Upper lobe of left lung (tissue), 6 donors: Measurements from ENCODE around the gene ARHGEF6. TPM values are rescaled to one million over a fixed set of nuclear protein-coding genes. Genes with fewer than 3 reads are reported as not detected.

ENCODE experiments used
- ATAC-seq, 2 donors: fragments of 200-7000 bp; cut with Tn5 transposase; one replicate each; pipeline ENCODE4 v1.9.1; 2022; ENCODE audit warnings: mild to moderate bottlenecking in 2 of 2, moderate library complexity in 2 of 2; ENCODE audit not compliant: low FRiP score in 2 of 2
- DNase-seq, 2 donors: peaks; one replicate each; pipeline ENCODE4 v3.0.0-alpha.2; 2019 to 2020
- H3K27ac ChIP-seq, 4 donors: fragments of 200-600 bp; sonication (generic); one replicate each; pipeline ENCODE4 v1.5.1; 2016 to 2019
- H3K27me3 ChIP-seq, 4 donors: fragments of 200-600 bp; sonication (generic); one replicate each; pipeline ENCODE4 v1.5.1; 2017 to 2019
- H3K36me3 ChIP-seq, 4 donors: fragments of 200-600 bp; sonication (generic); one replicate each; pipeline ENCODE4 v1.5.1; 2016 to 2019
- H3K4me1 ChIP-seq, 4 donors: fragments of 200-600 bp; sonication (generic); one replicate each; pipeline ENCODE4 v1.5.1; 2018 to 2019
- H3K4me3 ChIP-seq, 4 donors: fragments of 200-600 bp; sonication (generic); one replicate each; pipeline ENCODE4 v1.5.1; 2017 to 2019; ENCODE audit warnings: mild to moderate bottlenecking in 2 of 4, moderate library complexity in 1 of 4
- H3K9me3 ChIP-seq, 4 donors: fragments of 200-600 bp; sonication (generic); one replicate each; pipeline ENCODE4 v1.5.1; 2018 to 2019
- EP300 ChIP-seq, 4 donors: sonication (generic); formaldehyde crosslinking; IDR thresholded peaks; one replicate each; pipeline ENCODE4 v1.5.1; 2017; ENCODE audit warnings: antibody characterized with exemption in 4 of 4, control low read depth in 2 of 4
- POLR2A ChIP-seq, 4 donors: fragments of 450-650 bp; IDR thresholded peaks; one replicate each; pipeline ENCODE4 v1.5.1; 2016 to 2017; ENCODE audit warnings: antibody characterized with exemption in 4 of 4, mild to moderate bottlenecking in 2 of 4
- POLR2AphosphoS5 ChIP-seq, 2 donors: sonication (generic); formaldehyde crosslinking; IDR thresholded peaks; one replicate each; pipeline ENCODE4 v1.5.1; 2017; ENCODE audit warnings: antibody characterized with exemption in 2 of 2
- WGBS, 2 donors: methylation state at CpG; one replicate each; pipeline ENCODE4 v1.1.5; 2017 to 2018; 5-methylcytosine and 5-hydroxymethylcytosine counted together
- small RNA-seq, 4 donors: library from RNA; depleted of rRNA; stranded (forward); fragments of <200 nt; gene quantifications; one replicate each; pipeline ENCODE3, GENCODE V24; 2016
- total RNA-seq, 6 donors: library from RNA; depleted of rRNA in 4 of 6; stranded (reverse); fragments of >200 nt in 4 of 6; gene quantifications; one replicate each; pipeline versions ENCODE4 v1.1.0 to v1.2.1, GENCODE V29; 2016 to 2021
- TF ChIP-seq, protein P1 (sequence below), 6 experiments: fragments of 450-650 bp in 4 of 6; fragments of 200-600 bp in 2 of 6; sonication (generic) in 2 of 6; IDR thresholded peaks; one replicate each; pipeline ENCODE4 v1.5.1; 2016 to 2019; ENCODE audit warnings: antibody characterized with exemption in 6 of 6
- donor health status: DM: no; HTN: no; CAD: no; lungs with moderate emphysema.
- donor health status: DM: no; HTN: yes; CAD: no; lungs with severe emphysema.

The ARHGEF6 gene
- total RNA-seq, 6 donors from 2014 or later, result 21.7 to 30.9 (median 27.0) TPM

DNA sequence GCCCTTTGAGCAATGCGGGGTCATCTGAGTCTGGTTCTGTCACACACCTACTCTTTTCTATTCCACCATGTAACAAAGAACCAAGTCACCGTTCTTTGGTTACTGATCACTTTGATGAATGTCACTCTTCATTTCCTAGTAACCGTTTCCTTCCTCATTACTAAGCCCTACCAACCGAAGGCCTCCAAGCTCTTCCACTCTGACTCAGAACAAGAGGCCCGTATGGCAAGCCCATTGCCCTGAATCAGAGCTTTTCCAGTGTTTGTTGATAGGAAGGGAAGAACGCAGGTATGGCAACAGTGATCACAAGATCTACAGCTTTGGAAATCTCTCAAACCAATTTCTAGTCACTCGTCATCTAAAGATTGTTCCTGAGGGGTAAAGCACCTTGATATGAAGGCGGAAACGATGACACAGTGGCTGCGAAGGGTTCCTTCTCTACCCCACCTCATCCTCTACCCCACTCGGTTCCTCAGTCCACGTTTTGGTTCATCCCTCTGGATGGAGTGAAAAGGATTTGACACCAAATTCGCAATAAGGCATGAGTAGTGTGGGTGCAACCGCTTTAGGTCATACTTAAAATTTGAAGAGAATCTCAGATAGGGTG is 160.7 kb downstream of the ARHGEF6 start:
- ATAC-seq (no peak), DNase-seq (no peak)
- Histone ChIP-seq H3K36me3 (no peaks in the 10 kb centered on the region), H3K9me3 (no peaks in the 10 kb centered on the region), H3K4me3 (no peak overlapping the region), H3K27ac (no peak overlapping the region), H3K4me1 (no peaks in the 10 kb centered on the region), H3K27me3 (no peaks in the 10 kb centered on the region)
- WGBS, 2 donors, result 73 to 77% methylated on average over 13 to 14 of the region's 14 CpGs
- TF ChIP-seq, protein P1, sequence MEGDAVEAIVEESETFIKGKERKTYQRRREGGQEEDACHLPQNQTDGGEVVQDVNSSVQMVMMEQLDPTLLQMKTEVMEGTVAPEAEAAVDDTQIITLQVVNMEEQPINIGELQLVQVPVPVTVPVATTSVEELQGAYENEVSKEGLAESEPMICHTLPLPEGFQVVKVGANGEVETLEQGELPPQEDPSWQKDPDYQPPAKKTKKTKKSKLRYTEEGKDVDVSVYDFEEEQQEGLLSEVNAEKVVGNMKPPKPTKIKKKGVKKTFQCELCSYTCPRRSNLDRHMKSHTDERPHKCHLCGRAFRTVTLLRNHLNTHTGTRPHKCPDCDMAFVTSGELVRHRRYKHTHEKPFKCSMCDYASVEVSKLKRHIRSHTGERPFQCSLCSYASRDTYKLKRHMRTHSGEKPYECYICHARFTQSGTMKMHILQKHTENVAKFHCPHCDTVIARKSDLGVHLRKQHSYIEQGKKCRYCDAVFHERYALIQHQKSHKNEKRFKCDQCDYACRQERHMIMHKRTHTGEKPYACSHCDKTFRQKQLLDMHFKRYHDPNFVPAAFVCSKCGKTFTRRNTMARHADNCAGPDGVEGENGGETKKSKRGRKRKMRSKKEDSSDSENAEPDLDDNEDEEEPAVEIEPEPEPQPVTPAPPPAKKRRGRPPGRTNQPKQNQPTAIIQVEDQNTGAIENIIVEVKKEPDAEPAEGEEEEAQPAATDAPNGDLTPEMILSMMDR (IDR thresholded peaks at IDR 0.05), result no peak
- TF ChIP-seq POLR2A (IDR thresholded peaks at IDR 0.05) (no peak), POLR2AphosphoS5 (IDR thresholded peaks at IDR 0.05) (no peak), EP300 (IDR thresholded peaks at IDR 0.05) (no peak)

DNA sequence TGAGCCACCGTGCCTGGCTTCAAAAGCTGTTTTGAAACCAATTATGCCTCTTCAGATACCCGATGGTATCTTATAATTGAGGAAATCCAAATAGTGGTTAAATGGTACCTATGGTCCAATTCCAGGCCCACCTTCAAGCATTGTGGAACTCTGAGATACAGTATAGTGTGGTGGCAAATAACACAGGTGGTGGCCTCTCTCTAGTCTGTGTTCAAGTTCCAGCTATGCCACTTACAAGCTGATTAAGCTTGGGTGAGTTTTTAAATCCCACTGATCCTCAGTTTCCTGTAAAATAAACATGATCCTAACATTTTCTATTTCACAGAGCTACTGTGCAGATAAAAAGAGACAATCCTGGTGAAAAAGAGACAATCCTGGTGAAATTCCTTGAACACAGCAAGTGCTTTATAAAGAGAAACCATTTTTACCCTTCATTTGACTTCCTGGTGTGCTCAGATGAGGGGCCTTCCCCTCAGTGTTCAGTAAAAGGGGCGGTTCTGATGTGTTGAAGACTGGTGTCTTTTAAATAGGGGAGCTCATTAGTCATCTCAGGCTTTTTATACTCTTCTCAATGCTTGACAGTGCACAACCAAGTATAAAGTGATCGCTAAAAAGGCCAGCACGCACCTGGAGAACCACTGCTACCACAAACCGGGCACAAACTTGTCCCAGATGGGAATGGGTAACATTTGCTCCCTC is 163.6 kb downstream of the ARHGEF6 start:
- DNase-seq (no peak), ATAC-seq (no peak)
- TF ChIP-seq POLR2AphosphoS5 (IDR thresholded peaks at IDR 0.05) (no peak), POLR2A (IDR thresholded peaks at IDR 0.05) (no peak), EP300 (IDR thresholded peaks at IDR 0.05) (no peak)
- TF ChIP-seq, protein P1 (IDR thresholded peaks at IDR 0.05), result no peak
- Histone ChIP-seq H3K36me3 (no peaks in the 10 kb centered on the region), H3K27me3 (no peaks in the 10 kb centered on the region), H3K4me1 (no peaks in the 10 kb centered on the region), H3K4me3 (no peak overlapping the region), H3K9me3 (no peaks in the 10 kb centered on the region), H3K27ac (no peak overlapping the region)
- 69 to 86% methylated on average over 6 of the region's 6 CpGs for WGBS, 2 donors

Small RNAs within 50 kb of the gene (small RNA-seq; reads per million reads assigned to genes)
- 0 reads per million in 4 donors for gene RF00019
- gene RNU6-972P, result 0 reads per million in 4 donors

Other genes with a start within 250 kb of the ARHGEF6 start
- 1 to 10 TPM in 4 of 6 donors, not detected in 2; 1.1 to 8.5 (median 1.9) TPM for gene VGLL1, start 248.7 kb downstream of the ARHGEF6 start, total RNA-seq
- 1 to 10 TPM in 1 of 6 donors, under 1 TPM in 3, not detected in 2; 0.60 to 1.1 (median 0.70) TPM for gene CD40LG, start 132.8 kb downstream of the ARHGEF6 start, total RNA-seq
- 100 to 1,000 TPM in 5 of 6 donors, 10 to 100 TPM in 1; 97.9 to 206 (median 149) TPM for gene RBMX, start 99.8 kb upstream of the ARHGEF6 start, total RNA-seq